A549 treated with ZK216348 at 1 μM for 4 hours (cell line): Measurements from ENCODE around the gene PPP4R3B. TPM values are rescaled to one million over a fixed set of nuclear protein-coding genes. Genes with fewer than 3 reads are reported as not detected.

Experiments used
- total RNA-seq: library from RNA; stranded (reverse); fragments of 200-300 nt; extraction: Qiagen RNA extraction; gene quantifications from 5 replicates; pipeline ENCODE4 v1.2.3, GENCODE V29; 2022; ENCODE audit warnings: low read depth

Gene PPP4R3B
- total RNA-seq = 18.2 to 36.8 TPM (median 31.0 TPM) in 5 replicates

DNA sequence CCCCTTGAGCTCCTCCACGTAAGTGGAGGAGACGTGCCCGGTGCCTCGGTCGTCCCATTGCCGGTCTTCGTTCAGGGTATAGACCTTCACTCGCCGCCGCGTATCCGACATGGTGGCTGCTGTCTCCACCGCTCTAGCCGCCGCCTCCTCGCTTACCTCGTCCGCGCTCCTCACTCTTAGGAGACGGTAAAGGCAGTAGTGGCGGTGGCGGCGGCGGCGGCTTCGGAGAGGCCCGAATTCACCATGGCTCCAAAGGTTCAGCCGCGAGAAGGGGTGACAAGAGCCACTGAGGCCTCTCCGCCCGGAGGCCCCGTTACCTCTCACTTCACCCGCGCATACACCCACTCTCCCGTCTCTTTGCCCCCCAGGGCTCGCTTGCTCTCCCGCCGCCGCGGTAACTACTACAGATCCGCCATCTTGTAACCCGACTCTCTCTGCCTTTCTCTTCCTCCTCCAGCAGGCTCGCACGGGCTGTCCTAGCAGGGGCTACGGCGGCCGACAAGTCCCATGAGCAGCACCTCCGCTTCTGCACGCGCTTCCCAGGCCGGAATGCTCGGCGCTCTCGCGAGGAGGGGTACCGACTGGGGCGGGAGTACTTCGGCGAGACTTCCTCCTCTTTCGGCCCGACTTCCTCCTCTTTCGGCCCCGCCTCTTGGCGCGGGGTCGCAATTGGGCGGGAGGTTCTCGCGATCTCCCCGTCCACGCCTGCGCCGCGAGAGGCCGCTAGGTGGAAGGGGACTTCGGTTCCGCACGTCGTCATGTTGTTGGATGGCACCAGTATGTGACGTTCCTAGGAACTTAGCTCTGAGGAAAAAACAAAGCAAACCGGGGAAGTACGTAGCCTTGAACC, at the start of gene PPP4R3B:
PPP4R3B (minus strand) TSS at position 448 of the 850 bp plus-strand sequence; CDS start at position 111, 337 bp downstream.

Other genes starting within 250 kb of the PPP4R3B start
- 20.3 to 31.5 TPM (median 23.6 TPM) in 5 replicates for gene CCDC88A, start 197.8 kb downstream of the PPP4R3B start, total RNA-seq
- 42.3 to 65.7 TPM (median 48.4 TPM) in 5 replicates for gene CFAP36, start 97.9 kb downstream of the PPP4R3B start, total RNA-seq
- gene PNPT1, start 76.2 kb upstream of the PPP4R3B start, total RNA-seq = 24.6 to 45.5 TPM (median 30.7 TPM) in 5 replicates